DOHH2 (cell line): ENCODE measurements around the gene TPCN2.

Experiments used
- H3F3A ChIP-seq: fragments of 200-600 bp; sonication (generic), shearing (Covaris generic); 2 replicates; pipeline ENCODE4 v1.6.0; 2016; ENCODE audit warnings: antibody characterized with exemption, mild to moderate bottlenecking; ENCODE audit not compliant: control insufficient read depth, insufficient read depth
- H3K27ac ChIP-seq: fragments of 200-600 bp; sonication (generic); 2 replicates; pipeline ENCODE4 v1.5.1; 2014; ENCODE audit warnings: low read depth, mild to moderate bottlenecking, low read length, moderate library complexity
- H3K27me3 ChIP-seq: fragments of 200-600 bp; sonication (generic); 2 replicates; pipeline ENCODE4 v1.6.1; 2014; ENCODE audit warnings: mild to moderate bottlenecking, low read length, mixed read lengths; ENCODE audit not compliant: control insufficient read depth
- H3K36me3 ChIP-seq: fragments of 200-600 bp; sonication (generic); 2 replicates; pipeline ENCODE4 v1.6.1; 2014; ENCODE audit warnings: mild to moderate bottlenecking, low read length, moderate library complexity, mixed read lengths; ENCODE audit not compliant: control insufficient read depth
- H3K4me1 ChIP-seq: fragments of 200-600 bp; sonication (generic); 2 replicates; pipeline ENCODE4 v1.6.1; 2014; ENCODE audit warnings: mild to moderate bottlenecking, low read length, mixed read lengths; ENCODE audit not compliant: control insufficient read depth
- H3K4me2 ChIP-seq: fragments of 200-600 bp; sonication (generic); 2 replicates; pipeline ENCODE4 v1.6.0; 2014; ENCODE audit warnings: mild to moderate bottlenecking, low read length, moderate library complexity
- H3K4me3 ChIP-seq: fragments of 200-600 bp; sonication (generic); 2 replicates; pipeline ENCODE4 v1.5.1; 2014; ENCODE audit warnings: mild to moderate bottlenecking, low read length, mixed read lengths
- H3K79me2 ChIP-seq: fragments of 200-600 bp; sonication (generic); 2 replicates; pipeline ENCODE4 v1.6.1; 2014; ENCODE audit warnings: mild to moderate bottlenecking, low read length, mixed read lengths; ENCODE audit not compliant: control insufficient read depth
- H3K9me2 ChIP-seq: fragments of 200-600 bp; sonication (generic); replicated peaks from 2 replicates; pipeline ENCODE4 v1.6.1; 2014; ENCODE audit warnings: mild to moderate bottlenecking, low read length, mixed read lengths; ENCODE audit not compliant: control insufficient read depth
- H3K9me3 ChIP-seq: fragments of 200-600 bp; sonication (generic); 2 replicates; pipeline ENCODE4 v1.6.1; 2014; ENCODE audit warnings: antibody characterized with exemption, low read length, mixed read lengths; ENCODE audit not compliant: control insufficient read depth, insufficient read depth
- H4K20me1 ChIP-seq: fragments of 200-600 bp; sonication (generic); 2 replicates; pipeline ENCODE4 v1.6.0; 2014; ENCODE audit warnings: low read depth, mild to moderate bottlenecking, antibody characterized with exemption, low read length, moderate library complexity; ENCODE audit not compliant: control insufficient read depth, insufficient read depth
- EZH2phosphoT487 ChIP-seq: fragments of 200-600 bp; sonication (generic); IDR thresholded peaks from 2 replicates; pipeline ENCODE4 v1.6.1; 2017; ENCODE audit warnings: borderline replicate concordance, mild to moderate bottlenecking, antibody characterized with exemption, low read length, moderate library complexity, mixed read lengths
- TF ChIP-seq, protein P1 (sequence below): fragments of 200-600 bp; sonication (generic); IDR thresholded peaks from one replicate; pipeline ENCODE4 v1.5.1; 2014; ENCODE audit warnings: antibody characterized with exemption, mild to moderate bottlenecking, low read depth, low read length; ENCODE audit not compliant: poor library complexity, severe bottlenecking

TPCN2 gene

DNA sequence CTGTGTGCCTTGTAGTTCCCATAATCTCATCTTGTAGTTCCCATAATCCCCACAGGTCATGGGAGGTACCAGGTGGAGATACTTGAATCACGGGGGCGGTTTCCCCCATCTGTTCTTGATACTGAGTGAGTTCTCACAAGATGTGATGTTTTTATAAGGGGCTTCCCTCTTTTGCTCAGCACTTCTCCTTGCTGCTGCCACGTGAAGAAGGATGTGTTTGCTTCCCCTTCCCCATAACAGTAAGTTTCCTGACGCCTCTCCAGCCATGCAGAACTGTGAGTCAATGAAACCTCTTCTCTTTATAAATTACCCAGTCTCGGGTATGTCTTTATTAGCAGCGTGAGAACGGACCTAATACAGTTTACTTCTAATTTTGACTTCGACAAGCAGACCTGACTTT, 93.0 kb downstream of the TPCN2 start:
- H3K27me3 ChIP-seq, result 0 out of 2 replicates have a peak, but pooled peaks cover 2% of the 10 kb centered on the region
- no peak overlapping the region for H3K27ac ChIP-seq
- H3K36me3 ChIP-seq, result no peaks in the 10 kb centered on the region
- no peak overlapping the region for H3K4me2 ChIP-seq
- no peaks in the 10 kb centered on the region for H3K9me2 ChIP-seq
- no peak overlapping the region for H3K4me3 ChIP-seq
- H3K9me3 ChIP-seq, result peaks cover 10% of the 10 kb centered on the region; the same call in 1 of the 2 replicates
- TF ChIP-seq, protein P1, sequence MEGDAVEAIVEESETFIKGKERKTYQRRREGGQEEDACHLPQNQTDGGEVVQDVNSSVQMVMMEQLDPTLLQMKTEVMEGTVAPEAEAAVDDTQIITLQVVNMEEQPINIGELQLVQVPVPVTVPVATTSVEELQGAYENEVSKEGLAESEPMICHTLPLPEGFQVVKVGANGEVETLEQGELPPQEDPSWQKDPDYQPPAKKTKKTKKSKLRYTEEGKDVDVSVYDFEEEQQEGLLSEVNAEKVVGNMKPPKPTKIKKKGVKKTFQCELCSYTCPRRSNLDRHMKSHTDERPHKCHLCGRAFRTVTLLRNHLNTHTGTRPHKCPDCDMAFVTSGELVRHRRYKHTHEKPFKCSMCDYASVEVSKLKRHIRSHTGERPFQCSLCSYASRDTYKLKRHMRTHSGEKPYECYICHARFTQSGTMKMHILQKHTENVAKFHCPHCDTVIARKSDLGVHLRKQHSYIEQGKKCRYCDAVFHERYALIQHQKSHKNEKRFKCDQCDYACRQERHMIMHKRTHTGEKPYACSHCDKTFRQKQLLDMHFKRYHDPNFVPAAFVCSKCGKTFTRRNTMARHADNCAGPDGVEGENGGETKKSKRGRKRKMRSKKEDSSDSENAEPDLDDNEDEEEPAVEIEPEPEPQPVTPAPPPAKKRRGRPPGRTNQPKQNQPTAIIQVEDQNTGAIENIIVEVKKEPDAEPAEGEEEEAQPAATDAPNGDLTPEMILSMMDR, result no peak
- TF ChIP-seq EZH2phosphoT487, result no peak
- no peaks in the 10 kb centered on the region for H4K20me1 ChIP-seq
- H3F3A ChIP-seq, result no peaks in the 10 kb centered on the region
- H3K79me2 ChIP-seq, result no peaks in the 10 kb centered on the region
- H3K4me1 ChIP-seq, result no peaks in the 10 kb centered on the region

DNA sequence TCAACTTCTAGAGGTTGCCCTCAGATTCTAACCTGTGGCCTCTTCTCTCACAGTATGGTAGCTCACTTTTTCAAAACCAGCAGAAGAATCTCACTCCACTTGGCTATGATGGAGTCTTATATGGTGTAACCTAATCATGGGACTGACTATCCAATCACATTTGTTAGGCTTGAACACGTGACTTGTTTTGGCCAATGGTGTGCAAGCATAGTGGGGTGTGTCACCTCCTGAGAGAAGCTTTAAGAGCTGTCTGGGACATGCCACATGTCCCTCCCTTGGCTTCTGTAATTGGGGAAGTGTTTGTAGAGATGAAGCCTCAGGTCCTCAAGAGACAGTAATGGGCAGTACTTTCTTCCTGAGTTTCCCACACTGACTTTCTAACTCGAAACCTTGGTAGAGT, 94.2 kb downstream of the TPCN2 start:
- H3K9me2 ChIP-seq, result no peaks in the 10 kb centered on the region
- H3K36me3 ChIP-seq, result no peaks in the 10 kb centered on the region
- TF ChIP-seq EZH2phosphoT487, result no peak
- TF ChIP-seq, protein P1, result no peak
- H3K4me2 ChIP-seq, result no peak overlapping the region
- no peaks in the 10 kb centered on the region for H4K20me1 ChIP-seq
- no peaks in the 10 kb centered on the region for H3K4me1 ChIP-seq
- no peaks in the 10 kb centered on the region for H3K79me2 ChIP-seq
- no peak overlapping the region for H3K4me3 ChIP-seq
- no peak overlapping the region for H3K27ac ChIP-seq
- 0 out of 2 replicates have a peak, but pooled peaks cover 2% of the 10 kb centered on the region for H3K27me3 ChIP-seq
- peaks cover 10% of the 10 kb centered on the region; the same call in 1 of the 2 replicates for H3K9me3 ChIP-seq
- H3F3A ChIP-seq, result no peaks in the 10 kb centered on the region

DNA sequence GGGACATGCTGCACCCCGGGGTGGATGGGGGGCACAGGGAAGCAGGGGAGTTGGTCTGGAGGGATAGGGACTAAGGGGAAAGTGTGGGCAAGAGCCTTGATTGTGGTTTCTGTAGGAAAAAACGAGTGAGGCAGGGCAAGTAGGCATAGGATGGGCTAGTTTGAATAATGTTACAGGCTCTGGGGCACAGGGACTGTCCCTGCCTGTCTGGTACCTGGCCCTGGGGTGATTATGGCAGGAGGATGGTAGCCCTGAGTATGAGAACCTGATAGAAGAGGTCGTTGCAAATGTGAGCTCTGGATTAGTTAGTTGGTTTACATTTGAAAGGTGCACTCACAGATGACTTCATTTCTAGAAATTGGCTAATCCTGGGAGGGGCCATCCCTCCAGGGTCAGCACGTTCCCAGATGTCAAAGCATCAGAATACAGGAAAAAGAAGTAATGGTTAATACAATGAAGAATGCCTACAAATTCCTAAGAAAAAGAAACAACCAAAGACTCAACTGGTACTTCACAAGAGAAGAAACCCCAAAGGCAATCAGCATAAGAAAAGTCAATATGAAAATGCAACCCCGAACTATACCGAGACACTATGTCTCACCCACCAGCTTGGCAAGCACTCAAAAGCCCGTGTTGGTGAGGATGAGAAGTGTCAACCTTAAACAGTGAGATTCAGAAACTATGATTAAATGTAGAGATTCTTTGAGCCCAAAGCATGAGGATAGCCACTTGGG, 95.8 kb downstream of the TPCN2 start:
- H3K27me3 ChIP-seq, result 0 out of 2 replicates have a peak, but pooled peaks cover 2% of the 10 kb centered on the region
- H3K4me1 ChIP-seq, result no peaks in the 10 kb centered on the region
- TF ChIP-seq, protein P1, result no peak
- no peak for TF ChIP-seq EZH2phosphoT487
- no peaks in the 10 kb centered on the region for H3F3A ChIP-seq
- no peak overlapping the region for H3K4me2 ChIP-seq
- no peaks in the 10 kb centered on the region for H4K20me1 ChIP-seq
- H3K27ac ChIP-seq, result no peak overlapping the region
- no peaks in the 10 kb centered on the region for H3K36me3 ChIP-seq
- no peaks in the 10 kb centered on the region for H3K79me2 ChIP-seq
- no peak overlapping the region for H3K4me3 ChIP-seq
- no peaks in the 10 kb centered on the region for H3K9me2 ChIP-seq
- H3K9me3 ChIP-seq, result peaks cover 10% of the 10 kb centered on the region; the same call in 1 of the 2 replicates
